GM18873 (cell line): ENCODE results near the gene BAZ1A.
"Not testable (repeated sequence)": the region's sequence is repeated elsewhere in the genome, so short reads cannot be mapped to it uniquely, and the experiment has no call there.

Source experiments
- ATAC-seq: cut with Tn5 transposase; IDR thresholded peaks from one replicate; pipeline ENCODE4 v1.9.1; 2021; ENCODE audit warnings: mild to moderate bottlenecking, moderate library complexity, moderate number of reproducible peaks; ENCODE audit not compliant: unreplicated experiment, low FRiP score

The BAZ1A gene

GRCh38 chr14:34863844-34864243 is 11.3 kb downstream of the BAZ1A start:
- ATAC-seq = no peak

- ATAC-seq = no peak
Measured at GRCh38 chr14:34858765-34859164, 16.4 kb downstream of the BAZ1A start.

GRCh38 chr14:34857689-34858449 is 17.3 kb downstream of the BAZ1A start:
- ATAC-seq = no peak

GRCh38 chr14:34853041-34853440 is 22.1 kb downstream of the BAZ1A start:
- ATAC-seq = no peak

GRCh38 chr14:34851395-34851794 is 23.8 kb downstream of the BAZ1A start:
- no peak for ATAC-seq

GRCh38 chr14:34845869-34846268 is 29.3 kb downstream of the BAZ1A start:
- no peak for ATAC-seq

GRCh38 chr14:34843011-34843554 is 32.1 kb downstream of the BAZ1A start:
- ATAC-seq = no peak

GRCh38 chr14:34837801-34838322 is 37.3 kb downstream of the BAZ1A start:
- ATAC-seq = no peak

GRCh38 chr14:34835312-34835711 is 39.8 kb downstream of the BAZ1A start:
- ATAC-seq = no peak

GRCh38 chr14:34833549-34834523 is 41.3 kb downstream of the BAZ1A start:
- ATAC-seq = no peak

- ATAC-seq = no peak
Measured at GRCh38 chr14:34826661-34827060, 48.5 kb downstream of the BAZ1A start.

- no peak for ATAC-seq
Measured at GRCh38 chr14:34824826-34825225, 50.3 kb downstream of the BAZ1A start.

- no peak for ATAC-seq
Measured at GRCh38 chr14:34824256-34824655, 50.9 kb downstream of the BAZ1A start.

- ATAC-seq = no peak
Measured at GRCh38 chr14:34817768-34818167, 57.4 kb downstream of the BAZ1A start.

- no peak for ATAC-seq
Measured at GRCh38 chr14:34810028-34810427, 65.1 kb downstream of the BAZ1A start.

GRCh38 chr14:34806257-34806656 is 68.9 kb downstream of the BAZ1A start:
- ATAC-seq = no peak

GRCh38 chr14:34804933-34805332 is 70.2 kb downstream of the BAZ1A start:
- ATAC-seq = no peak

GRCh38 chr14:34798861-34799260 is 76.3 kb downstream of the BAZ1A start:
- ATAC-seq = not testable (repeated sequence)

GRCh38 chr14:34797747-34798583 is 77.2 kb downstream of the BAZ1A start:
- no peak for ATAC-seq

- no peak for ATAC-seq
Measured at GRCh38 chr14:34796902-34797301, 78.3 kb downstream of the BAZ1A start.
